HG02610 (cell line): ENCODE measurements around the gene BHLHA15.

Experiments used
- ATAC-seq: cut with Tn5 transposase; IDR thresholded peaks from one replicate; pipeline ENCODE4 v1.9.1; 2021; ENCODE audit warnings: mild to moderate bottlenecking, moderate library complexity; ENCODE audit not compliant: unreplicated experiment

Gene BHLHA15

DNA sequence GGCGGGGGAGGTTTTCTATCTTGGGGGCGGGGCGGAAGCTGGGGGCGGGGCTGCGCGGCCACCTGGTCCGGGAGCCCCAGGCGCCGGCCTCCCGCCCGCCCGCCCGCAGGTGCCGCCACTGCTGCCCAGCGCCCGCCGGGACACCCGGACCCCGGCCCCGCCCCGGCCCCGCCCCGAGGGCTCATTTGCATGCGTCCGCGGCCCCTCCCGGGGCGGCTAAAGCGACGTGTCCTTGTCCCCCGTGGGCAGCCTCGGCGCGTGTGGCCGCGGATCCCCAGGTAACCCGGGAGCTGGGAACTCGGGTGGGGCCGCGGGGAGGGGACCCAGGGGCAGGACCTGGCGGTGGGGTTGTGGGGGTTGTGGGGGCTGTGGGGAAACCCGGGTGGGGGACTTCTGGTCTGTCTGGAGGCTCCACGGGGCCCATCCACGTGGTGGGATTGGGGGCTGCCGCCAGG, at the start of gene BHLHA15:
Gene BHLHA15, plus strand, starts transcription at position 219 of the 455 bp plus-strand sequence. CDS start 871 bp downstream, outside the sequence.
- no peak for ATAC-seq

DNA sequence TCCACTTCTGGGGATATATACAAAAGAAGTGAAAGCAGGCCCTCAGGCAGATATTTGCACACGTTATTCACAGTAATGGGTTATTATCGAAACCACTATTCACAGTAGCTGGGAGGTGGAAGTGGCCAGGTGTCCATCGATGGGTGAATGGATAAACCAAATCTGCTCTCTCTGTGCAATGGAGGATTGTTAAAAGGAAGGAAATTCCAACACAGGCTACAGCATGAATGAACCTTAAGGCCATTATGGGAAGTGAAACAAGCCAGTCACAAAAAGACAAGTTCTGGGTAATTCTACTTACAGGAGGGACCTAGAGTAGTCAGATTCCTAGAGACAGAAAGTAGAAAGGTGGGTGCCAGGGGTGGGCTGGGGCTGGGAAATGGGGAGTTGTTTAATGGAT, 48.5 kb upstream of the BHLHA15 start:
- no peak for ATAC-seq

DNA sequence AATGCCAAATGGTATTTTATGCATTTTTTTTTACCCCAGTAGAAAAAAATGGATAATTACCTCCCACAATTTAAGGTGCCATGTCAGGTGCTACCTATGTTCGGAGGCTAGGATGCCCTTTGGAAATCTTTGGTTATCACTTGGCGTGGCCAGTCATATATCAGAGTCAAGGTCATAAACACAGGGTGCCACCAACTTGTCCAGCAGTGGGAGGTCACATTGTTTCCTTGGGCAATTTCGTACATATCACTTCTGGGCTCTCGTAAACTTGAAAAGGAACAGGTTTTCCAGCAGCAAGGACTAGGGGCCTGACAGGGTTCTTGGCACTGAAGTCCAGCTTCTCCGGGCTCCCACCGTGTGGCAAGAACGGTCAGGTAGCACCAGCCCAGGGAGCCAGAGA, 48.0 kb upstream of the BHLHA15 start:
- ATAC-seq, result no peak

- ATAC-seq, result no peak
These were observed 47.3 kb upstream of the BHLHA15 start for GRCh38 chr7:98163704-98164494.

DNA sequence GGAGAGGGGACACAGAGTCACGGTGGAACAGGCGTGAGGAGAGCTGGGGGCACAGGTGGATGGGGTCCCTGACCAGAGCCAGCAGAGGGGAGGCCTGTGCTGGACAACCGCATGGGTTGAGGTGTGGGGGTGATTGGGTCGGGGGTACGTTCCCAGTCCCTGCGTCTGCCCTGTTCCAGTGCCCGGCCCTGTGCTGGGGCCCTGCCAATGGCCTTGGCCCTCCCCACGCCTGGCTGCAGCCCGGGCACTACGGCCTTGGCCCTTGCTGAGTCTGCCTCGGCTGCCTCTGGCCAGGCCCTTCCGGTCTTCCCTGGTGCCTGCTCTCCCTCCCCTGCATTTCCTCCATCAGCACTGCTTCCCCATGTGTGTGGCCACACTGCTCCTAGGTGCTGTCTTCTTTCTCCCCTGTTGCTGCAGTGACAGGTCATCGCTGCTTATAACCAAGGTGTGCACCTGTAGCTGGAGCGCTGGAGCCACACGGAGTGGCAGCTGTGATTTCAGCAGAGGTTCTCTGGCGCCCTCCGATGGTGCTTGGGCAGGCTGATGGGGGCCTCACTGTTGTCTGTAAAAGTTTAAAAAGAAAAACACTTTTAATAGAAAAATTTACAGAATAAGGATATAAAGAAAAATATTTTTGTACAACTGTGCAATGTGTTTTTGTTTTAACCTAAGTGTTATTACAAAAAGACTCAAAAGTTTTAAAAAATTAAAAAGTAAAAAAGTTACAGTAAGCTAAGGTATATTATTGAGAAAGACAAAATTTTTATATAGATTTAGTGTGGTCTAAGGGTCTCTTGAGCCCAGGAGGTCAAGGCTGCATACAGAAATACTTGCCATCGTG, 45.2 kb upstream of the BHLHA15 start:
- peak; percentile 38 for ATAC-seq

- ATAC-seq, result no peak
These were observed 44.6 kb upstream of the BHLHA15 start for GRCh38 chr7:98166668-98166970.

GRCh38 chr7:98167653-98168052, 43.6 kb upstream of the BHLHA15 start:
- no peak for ATAC-seq

DNA sequence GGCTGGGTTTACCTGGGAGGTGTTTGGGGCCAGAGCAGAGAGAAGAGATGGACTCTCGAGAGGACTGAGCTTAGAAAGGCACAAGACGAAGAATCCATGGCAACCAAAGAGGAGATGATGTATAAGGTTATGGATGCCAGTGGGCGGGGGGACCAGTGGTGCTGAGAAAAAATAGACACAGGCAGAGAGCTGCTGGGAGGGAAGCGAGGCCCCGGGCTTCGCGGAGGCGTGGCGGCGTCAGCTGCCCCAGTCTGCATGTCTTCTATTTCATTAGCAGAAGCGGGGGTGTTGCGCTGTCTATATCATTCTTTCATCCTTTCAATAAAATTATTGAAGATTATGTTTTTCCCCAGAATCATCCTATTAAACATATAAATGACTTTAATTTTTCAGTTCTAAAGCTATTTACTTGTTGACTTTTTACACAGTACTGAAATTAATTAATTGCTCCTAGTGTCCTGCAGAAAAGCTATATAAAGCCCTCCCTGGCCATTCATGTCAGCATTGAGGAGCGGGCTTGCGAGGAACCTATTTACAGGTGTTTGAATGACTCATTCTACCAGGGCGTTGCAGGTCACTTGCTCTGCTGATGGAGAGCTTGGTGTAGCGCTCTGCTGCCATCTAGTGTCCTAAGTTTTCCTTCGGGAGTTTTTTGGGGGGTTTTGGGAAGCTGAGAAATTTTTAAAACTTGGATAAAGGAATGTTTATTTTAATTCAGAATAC, 42.9 kb upstream of the BHLHA15 start:
- peak; percentile 78 for ATAC-seq

GRCh38 chr7:98168904-98169621, 42.2 kb upstream of the BHLHA15 start:
- no peak for ATAC-seq

DNA sequence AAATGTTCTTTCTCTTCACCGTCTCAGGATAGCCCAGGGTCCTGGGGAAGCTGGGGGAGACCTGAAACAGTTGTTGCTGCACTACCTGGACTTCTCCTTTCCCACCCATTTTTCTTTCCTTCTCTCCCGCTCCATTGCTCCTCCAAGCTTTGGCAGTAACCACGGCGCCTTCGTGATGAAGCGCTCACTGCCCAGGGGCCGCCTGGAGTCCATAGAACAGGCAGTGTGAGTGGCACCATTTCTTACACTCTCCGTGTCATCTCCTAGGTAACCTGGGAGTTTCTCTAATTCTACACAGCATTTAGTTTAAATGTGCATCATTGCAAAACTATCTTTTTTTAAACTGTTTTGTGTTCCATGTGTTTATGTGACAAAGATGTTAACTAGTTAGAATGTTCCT, 40.3 kb upstream of the BHLHA15 start:
- ATAC-seq, result no peak

DNA sequence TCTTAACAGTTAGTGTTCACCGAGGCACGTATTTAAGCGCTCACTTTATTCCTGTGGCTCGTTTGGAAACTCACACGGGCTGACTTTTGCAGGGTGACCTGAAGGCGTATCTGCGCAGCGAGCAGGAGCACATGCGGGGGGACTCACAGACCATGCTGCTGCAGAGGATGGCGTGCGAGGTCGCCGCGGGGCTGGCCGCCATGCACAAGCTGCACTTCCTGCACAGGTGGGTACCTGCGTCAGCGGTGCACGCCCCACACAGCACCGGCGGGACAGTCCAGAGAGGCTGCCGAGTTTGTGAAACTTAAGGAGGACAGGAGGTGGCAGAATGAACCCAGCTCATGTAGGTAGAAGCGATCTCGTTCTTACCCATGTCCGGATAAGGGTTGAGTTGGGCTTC, 39.8 kb upstream of the BHLHA15 start:
- ATAC-seq, result no peak

- ATAC-seq, result no peak
These were observed 36.6 kb upstream of the BHLHA15 start for GRCh38 chr7:98174334-98175259.

DNA sequence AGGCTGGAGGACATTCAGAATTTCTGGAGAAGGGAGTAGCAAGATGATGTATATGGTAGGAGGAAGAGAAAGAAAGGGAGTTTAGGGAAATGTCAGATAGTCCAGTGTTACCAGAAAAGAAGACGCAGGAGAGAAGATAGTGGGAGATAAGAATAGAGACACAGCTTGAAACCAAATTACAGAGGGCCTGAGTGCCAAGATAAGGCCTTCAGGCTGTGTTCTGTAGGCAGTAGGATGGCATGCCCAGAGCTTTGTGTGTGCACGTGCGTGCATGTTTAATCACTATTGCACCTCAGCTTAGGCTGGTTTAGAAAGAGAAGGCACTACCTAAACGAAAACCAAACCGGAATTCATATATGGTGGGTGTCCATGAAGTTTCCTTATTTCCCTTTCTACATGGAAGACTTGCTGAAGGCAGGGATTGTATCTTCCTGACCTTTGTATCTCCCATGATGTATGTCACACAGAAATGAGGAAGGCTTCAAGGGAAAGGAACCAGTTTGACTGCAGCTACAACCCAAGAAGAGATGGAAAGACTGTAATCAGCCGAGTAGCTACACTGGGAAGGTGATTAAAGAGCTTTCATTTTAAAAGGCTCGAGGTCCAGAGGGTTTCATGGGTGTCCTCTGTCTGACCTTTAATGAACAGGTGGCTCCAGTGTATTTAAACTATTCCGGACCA, 35.8 kb upstream of the BHLHA15 start:
- ATAC-seq, result no peak

- no peak for ATAC-seq
These were observed 33.7 kb upstream of the BHLHA15 start for GRCh38 chr7:98177553-98177952.

- ATAC-seq, result no peak
These were observed 32.9 kb upstream of the BHLHA15 start for GRCh38 chr7:98178321-98178720.

DNA sequence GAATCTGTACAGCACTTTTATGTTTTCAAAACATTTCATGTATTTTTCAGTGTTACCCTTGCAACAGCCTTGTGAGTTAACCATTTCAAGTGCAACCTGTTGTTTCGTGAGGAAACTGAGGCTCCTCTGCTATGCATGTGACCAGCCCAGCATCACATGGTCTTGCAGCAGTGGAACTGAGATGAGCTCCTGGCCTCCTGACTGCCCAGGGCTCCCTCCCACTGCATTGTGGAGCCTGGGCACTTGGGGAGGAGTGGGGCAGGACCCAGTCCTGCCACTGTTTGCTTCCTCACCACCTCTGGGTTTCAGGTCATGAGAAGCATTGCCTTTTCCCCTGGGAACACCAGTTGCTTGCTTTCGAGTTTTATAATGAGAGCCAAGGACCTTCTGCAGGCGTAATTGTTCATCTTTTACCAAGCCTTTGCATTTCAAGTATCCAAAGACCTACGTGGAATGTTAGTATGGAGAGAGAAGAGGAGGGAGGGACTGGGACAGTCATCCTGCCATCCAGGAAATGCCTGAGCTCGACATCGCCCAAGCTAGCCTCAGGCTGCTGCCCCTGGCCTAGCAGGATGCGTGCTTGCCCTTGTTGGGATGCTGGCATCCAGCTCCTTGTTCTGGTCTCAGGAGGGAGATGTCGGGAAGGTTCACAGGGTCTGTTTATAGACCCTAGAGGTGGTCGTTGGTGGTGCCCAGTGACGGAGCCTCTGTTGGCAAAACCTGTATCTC, 32.3 kb upstream of the BHLHA15 start:
- no peak for ATAC-seq

DNA sequence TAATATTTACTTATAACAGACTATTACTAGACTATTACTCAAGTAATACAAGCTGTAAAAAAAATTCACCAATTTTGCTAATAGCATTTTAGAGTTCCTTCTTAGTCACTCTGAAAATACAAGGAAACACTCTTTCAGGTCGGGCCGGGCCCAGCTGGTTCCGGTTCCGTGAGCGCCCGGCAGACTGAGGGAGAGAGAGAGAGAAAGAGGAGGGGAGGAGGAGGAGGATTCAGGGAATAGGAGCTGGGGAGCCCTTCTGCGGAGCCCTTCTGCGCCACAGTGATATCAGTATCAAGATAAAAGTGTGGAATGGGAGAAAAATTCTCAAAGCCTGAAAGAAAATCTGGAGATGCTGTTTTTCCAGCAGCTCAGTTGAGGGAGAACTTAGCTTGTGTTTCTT, 30.5 kb upstream of the BHLHA15 start:
- ATAC-seq, result no peak

GRCh38 chr7:98185101-98185500, 26.1 kb upstream of the BHLHA15 start:
- ATAC-seq, result no peak
